GM12873 (cell line): ENCODE measurements around the gene ACCS.

Experiments used
- CTCF ChIP-seq: IDR thresholded peaks from 2 replicates; pipeline ENCODE4 v1.5.1; 2012; ENCODE audit warnings: low read depth, mild to moderate bottlenecking, moderate library complexity, low read length, control low read depth; ENCODE audit not compliant: insufficient read depth; ENCODE audit errors: missing control alignments

The ACCS gene

GRCh38 chr11:44025727-44026126 lies 40.3 kb upstream of the ACCS start:
- no peak for TF ChIP-seq CTCF

GRCh38 chr11:44028401-44028800 lies 37.7 kb upstream of the ACCS start:
- no peak for TF ChIP-seq CTCF

- TF ChIP-seq CTCF: no peak
Observed at GRCh38 chr11:44028816-44029506, 37.1 kb upstream of the ACCS start.

GRCh38 chr11:44029507-44029845 lies 36.6 kb upstream of the ACCS start:
- no peak for TF ChIP-seq CTCF

GRCh38 chr11:44029977-44030911 lies 35.8 kb upstream of the ACCS start:
- TF ChIP-seq CTCF: no peak

- no peak for TF ChIP-seq CTCF
Observed at GRCh38 chr11:44030996-44031395, 35.1 kb upstream of the ACCS start.

- TF ChIP-seq CTCF: no peak
Observed at GRCh38 chr11:44031549-44031948, 34.5 kb upstream of the ACCS start.
